NCI-H1694 treated with DMSO at 0.1 percent for 48 hours (cell line): ENCODE measurements around the gene MICA.
"Not testable (repeated sequence)": the region's sequence is repeated elsewhere in the genome, so short reads cannot be mapped to it uniquely, and the experiment has no call there.

Source experiments
- DNase-seq: peaks from one replicate; lab custom pipeline; 2025; lab: John Stamatoyannopoulos, UW

Gene MICA

DNA sequence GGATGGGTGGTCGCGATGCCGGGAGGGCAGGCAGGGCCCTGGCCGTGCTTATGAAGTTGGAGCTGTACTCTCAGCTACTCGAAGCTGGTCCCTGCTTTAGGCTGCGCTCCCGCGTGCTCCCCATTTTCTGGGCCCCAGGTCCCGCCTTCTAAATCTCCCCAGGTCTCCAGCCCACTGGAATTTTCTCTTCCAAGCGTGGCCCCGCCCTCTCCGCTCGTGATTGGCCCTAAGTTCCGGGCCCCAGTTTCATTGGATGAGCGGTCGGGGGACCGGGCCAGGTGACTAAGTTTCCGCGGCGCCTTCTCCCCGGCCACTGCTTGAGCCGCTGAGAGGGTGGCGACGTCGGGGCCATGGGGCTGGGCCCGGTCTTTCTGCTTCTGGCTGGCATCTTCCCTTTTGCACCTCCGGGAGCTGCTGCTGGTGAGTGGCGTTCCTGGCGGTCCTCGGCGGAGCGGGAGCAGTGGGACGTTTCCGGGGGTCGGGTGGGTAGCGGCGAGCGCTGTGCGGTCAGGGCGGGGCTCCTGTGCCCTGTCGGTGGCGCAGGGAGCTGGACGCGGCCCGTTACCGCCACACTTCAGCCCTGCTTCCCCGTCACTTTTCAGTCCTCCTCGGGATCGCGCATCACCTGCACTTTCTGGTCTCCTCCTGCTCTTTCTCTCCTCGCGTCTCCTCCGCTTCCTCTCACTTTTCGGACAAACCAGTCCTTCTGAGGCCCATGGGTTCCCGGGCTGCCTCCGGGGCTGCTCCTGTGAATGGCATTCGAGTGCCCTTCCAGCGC is at the start of gene MICA:
Gene MICA, plus strand, starts transcription at position 313 of the 778 bp plus-strand sequence. Its CDS starts 38 bp downstream, at position 351.
- DNase-seq: no peak

DNA sequence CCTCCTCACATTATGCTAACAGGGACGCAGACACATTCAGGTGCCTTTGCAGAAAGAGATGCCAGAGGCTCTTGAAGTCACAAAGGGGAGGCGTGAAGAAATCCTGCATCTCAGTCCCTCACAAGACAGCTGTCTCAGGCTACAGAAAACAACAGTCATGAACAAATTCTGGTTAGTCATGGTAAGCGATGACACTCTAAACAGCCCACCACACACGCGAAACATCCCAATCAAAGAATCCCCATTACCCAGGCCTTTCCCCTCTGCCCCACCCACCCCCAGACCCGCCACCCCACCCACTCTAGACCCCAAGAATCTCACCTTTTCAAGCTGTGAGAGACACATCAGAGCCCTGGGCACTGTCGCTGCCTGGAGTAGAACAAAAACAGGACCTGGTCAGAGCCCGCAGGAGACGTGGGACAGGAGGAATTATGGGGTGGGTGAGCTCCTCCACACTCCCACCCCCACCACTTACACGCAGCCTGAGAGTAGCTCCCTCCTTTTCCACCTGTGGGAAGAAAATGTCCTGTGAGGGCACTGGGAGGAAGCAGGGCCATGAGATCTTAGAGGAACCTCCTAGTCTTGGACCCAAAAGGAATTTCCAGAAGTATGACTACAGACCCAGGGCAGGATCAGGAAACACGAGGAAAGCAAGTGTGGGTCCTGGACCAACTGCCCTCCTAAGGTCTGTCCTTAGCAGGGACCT is 49.1 kb upstream of the MICA start:
- DNase-seq: no peak

DNA sequence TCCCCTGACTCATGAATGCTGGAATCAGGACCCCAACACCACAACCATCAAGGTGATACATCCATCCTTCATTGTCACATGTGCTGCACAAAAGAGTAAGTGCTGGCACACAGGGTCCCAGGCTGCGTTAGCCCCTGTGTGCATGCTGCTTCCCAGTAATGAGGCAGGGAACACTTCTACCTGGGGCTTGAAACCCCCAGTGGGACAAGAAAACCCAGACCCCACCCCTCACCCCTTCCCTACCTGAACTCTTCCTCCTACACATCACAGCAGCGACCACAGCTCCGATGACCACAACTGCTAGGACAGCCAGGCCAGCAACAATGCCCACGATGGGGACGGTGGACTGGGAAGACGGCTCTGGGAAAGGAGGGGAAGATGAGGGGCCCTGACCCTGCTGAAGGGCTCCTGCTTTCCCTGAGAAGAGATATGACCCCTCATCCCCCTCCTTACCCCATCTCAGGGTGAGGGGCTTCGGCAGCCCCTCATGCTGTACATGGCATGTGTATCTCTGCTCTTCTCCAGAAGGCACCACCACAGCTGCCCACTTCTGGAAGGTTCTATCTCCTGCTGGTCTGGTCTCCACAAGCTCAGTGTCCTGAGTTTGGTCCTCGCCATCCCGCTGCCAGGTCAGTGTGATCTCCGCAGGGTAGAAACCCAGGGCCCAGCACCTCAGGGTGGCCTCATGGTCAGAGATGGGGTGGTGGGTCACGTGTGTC is 48.4 kb upstream of the MICA start:
- DNase-seq: no peak

DNA sequence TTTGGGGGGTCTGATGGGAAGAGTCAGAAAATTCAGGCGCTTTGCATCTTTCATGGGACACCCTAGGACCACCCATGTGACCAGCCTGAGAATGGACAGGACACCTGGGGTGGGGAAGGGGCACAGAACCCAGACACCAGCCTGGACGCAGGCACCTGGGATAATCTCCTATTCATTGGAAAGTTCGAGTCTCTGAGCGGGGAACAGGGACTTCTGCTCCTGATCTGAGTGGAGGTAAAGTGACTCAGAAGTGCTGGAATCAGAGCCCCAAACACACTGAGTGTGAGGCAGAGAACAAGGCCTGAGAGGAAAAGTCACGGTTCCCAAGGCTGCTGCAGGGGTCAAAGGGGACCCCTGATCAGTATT is 47.8 kb upstream of the MICA start:
- DNase-seq: no peak

GRCh38 chr6:31356216-31356945 is 47.0 kb upstream of the MICA start:
- no peak for DNase-seq

- peak; percentile 9 for DNase-seq
These were observed 46.4 kb upstream of the MICA start, which contains the start of gene HLA-B for GRCh38 chr6:31356946-31357466. HLA-B (minus strand) TSS chr6:31357179; CDS start chr6:31357158, 21 bp downstream.

GRCh38 chr6:31357886-31358285 is 45.5 kb upstream of the MICA start:
- DNase-seq: no peak

- DNase-seq: no peak
These were observed 45.1 kb upstream of the MICA start for GRCh38 chr6:31358302-31358701.

GRCh38 chr6:31359581-31359980 is 43.8 kb upstream of the MICA start:
- DNase-seq: no peak

DNA sequence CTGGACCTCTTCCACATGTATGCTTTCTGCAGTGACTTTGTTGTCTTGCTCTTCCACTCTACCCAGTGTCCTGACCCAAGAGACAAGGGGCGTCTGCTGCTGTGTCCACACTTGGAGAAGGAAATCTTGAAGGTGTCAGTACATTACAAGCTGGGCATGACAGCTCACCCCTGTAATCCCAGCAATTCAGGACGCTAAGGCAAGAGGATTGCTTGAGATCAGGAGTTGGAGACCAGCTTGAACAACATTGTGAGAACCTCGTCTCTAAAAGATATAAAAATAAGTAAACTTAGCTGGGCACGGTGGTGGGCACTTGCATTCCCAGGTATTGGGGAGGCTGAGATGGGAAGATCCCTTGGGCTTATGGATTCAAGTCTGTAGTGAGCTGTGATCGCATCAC is 40.6 kb upstream of the MICA start:
- no peak for DNase-seq

GRCh38 chr6:31363811-31364210 is 39.6 kb upstream of the MICA start:
- no peak for DNase-seq

- DNase-seq: no peak
These were observed 37.5 kb upstream of the MICA start for GRCh38 chr6:31365864-31366263.

GRCh38 chr6:31366693-31367470 is 36.5 kb upstream of the MICA start:
- peak; percentile 50 for DNase-seq

- DNase-seq: no peak
These were observed 34.9 kb upstream of the MICA start for GRCh38 chr6:31368461-31368860.

- not testable (repeated sequence) for DNase-seq
These were observed 29.3 kb upstream of the MICA start for GRCh38 chr6:31374118-31374517.

DNA sequence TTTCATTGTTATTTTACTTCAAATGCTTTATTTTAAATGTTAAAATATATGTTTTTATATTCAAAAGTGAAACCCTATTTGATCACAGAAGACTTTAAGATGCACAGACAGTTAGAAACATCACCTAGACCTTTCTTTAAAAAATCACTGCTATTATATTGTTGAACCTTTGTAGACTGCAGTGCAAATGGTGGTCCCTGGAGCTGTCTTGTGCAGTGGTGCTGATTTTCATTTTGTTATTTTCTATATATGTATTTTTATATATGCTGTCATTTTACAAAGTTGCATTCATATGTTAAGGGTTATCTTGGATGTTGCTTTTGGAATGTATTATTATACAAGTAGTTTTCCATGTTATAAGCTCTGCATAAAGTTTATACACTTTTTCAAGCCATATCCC is 27.7 kb upstream of the MICA start:
- no peak for DNase-seq

- DNase-seq: no peak
These were observed 26.4 kb upstream of the MICA start for GRCh38 chr6:31377029-31377428.

- no peak for DNase-seq
These were observed 25.2 kb upstream of the MICA start for GRCh38 chr6:31378062-31378720.

DNA sequence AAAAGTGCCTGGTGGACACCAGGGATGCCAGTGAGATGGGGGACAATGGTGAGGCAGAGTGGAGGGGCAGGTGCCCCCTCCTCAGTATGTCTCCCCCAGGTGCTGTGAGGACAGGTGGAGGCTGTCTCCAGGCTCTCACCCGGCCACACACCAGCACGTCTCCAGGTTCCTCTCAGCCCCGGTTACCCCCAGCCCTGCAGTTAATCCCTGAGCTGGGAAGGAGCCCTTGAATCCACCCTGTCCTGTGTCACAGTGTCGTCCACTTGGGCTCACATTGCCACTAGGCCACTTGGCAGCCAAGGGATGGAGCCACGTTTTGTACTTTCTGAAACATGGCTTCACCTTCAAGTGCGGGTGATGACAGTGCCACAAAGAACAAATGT is 24.7 kb upstream of the MICA start:
- no peak for DNase-seq

DNA sequence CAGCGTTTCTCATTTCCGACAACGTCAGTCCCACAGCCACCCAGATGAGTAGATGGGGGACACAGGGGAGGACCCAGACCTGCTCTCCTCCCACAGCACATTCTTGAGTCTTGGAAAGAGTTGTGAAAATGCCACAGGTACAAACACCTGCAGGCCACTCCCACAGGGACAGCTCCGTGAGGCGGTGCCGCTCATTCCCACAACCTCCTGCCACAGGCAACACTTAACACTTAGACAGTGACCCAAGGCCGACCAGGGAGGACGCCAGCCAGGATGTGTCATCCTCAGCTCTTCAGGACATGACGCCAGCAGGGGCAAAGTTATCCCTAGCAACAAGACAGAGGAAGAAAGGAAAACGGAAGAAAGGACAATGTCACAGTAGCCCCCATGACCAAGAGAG is 23.5 kb upstream of the MICA start:
- no peak for DNase-seq

DNA sequence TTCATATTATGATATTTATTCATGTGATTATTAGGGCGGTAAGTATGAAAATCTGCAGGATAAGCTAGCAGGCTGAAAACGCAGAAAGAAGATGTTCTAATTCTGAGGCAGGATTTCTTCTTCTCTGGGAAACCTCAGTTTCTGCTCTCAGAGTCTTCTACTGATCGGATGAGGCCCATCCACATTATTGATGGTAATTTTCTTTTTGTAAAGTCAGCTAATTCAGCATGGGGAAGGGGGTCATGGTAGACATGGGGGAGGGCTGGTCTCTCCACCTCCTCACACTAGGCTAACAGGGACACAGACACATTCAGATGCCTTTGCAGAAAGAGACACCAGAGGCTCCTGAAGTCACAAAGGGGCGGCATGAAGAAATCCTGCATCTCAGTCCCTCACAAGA is 21.7 kb upstream of the MICA start:
- DNase-seq: no peak
